HepG2 (cell line): ENCODE results near the gene LRRC45. TPM values are rescaled to one million over a fixed set of nuclear protein-coding genes. Genes with fewer than 3 reads are reported as not detected.
A peak's percentile ranks its signal among the peaks of the same experiment; 100 is the strongest.

Source experiments
- ATAC-seq: fragments of 200-7000 bp; cut with Tn5 transposase; 3 replicates; pipeline ENCODE4 v1.9.1; 2020; ENCODE audit warnings: mild to moderate bottlenecking, moderate library complexity
- BruUV-seq: library from RNA; stranded (reverse); fragments of 400-500 nt; replicated peaks from 2 replicates; lab custom pipeline; 2021; lab: Mats Ljungman, UMichigan
- CTCF ChIA-PET: fragments of 300-600 bp; formaldehyde crosslinking; extraction: SDS; loops from one replicate; lab custom pipeline; 2021; ENCODE audit warnings: low total read pairs, inconsistent platforms, low intra/inter-chr PET ratio; lab: Yijun Ruan, JAX
- POLR2A ChIA-PET: fragments of 350-600 bp; sonication (Branson Sonifier 250); formaldehyde crosslinking; loops from one replicate; lab custom pipeline; 2020; ENCODE audit warnings: antibody characterized with exemption, inconsistent platforms; lab: Yijun Ruan, JAX
- DNase-seq: peaks from one replicate; pipeline ENCODE4 v3.0.0-alpha.2; 2015; ENCODE audit warnings: low spot score
- FAIRE-seq: peaks from 3 replicates; lab custom pipeline; 2011; peaks lifted over from hg19 to GRCh38; lab: Jason Lieb, UNC
- H2AFZ ChIP-seq: one replicate; pipeline ENCODE4 v1.6.1; 2011; ENCODE audit warnings: low read length, inconsistent platforms
- H3K27ac ChIP-seq: fragments of 300-600 bp; 3 replicates; pipeline ENCODE4 v1.8.0; 2011; ENCODE audit warnings: mixed run types, mild to moderate bottlenecking, mixed read lengths, low read length, inconsistent platforms; ENCODE audit not compliant: insufficient read depth; ENCODE audit errors: extremely low read length
- H3K27me3 ChIP-seq, 2 experiments: fragments of 200-600 bp in 1 of 2; 2 replicates in 1 of 2; 3 replicates in 1 of 2; pipeline versions ENCODE4 v1.6.0 to v1.8.0; 2011; ENCODE audit warnings: low read length in 2 of 2, mild to moderate bottlenecking in 2 of 2, moderate library complexity in 2 of 2, inconsistent platforms in 1 of 2; ENCODE audit not compliant: insufficient read depth in 2 of 2, control insufficient read depth in 1 of 2
- H3K36me3 ChIP-seq, 2 experiments: fragments of 200-600 bp in 1 of 2; replicated peaks in 1 of 2; 2 replicates in 1 of 2; 3 replicates in 1 of 2; pipeline versions ENCODE4 v1.5.1 to v1.8.0; 2011; ENCODE audit warnings: low read length in 2 of 2, inconsistent platforms in 1 of 2; ENCODE audit not compliant: insufficient read depth in 2 of 2, control insufficient read depth in 1 of 2
- H3K4me1 ChIP-seq: 2 replicates; pipeline ENCODE4 v1.5.1; 2012; ENCODE audit warnings: low read length, inconsistent platforms; ENCODE audit not compliant: insufficient read depth
- H3K4me2 ChIP-seq: 2 replicates; pipeline ENCODE4 v1.6.0; 2011; ENCODE audit warnings: low read depth, low read length, inconsistent platforms
- H3K4me3 ChIP-seq, 3 experiments: fragments of 200-600 bp in 1 of 3; sonication (generic), shearing (Covaris generic) in 1 of 3; replicated peaks in 1 of 3; 2 replicates each; pipeline ENCODE4 v1.5.1; 2011 to 2016; ENCODE audit warnings: low read length in 3 of 3, inconsistent platforms in 2 of 3, low read depth in 2 of 3, mild to moderate bottlenecking in 2 of 3, control low read depth in 1 of 3, mixed read lengths in 1 of 3; ENCODE audit not compliant: insufficient read depth in 1 of 3
- H3K79me2 ChIP-seq: one replicate; pipeline ENCODE4 v1.6.1; 2011; ENCODE audit warnings: low read length, inconsistent platforms; ENCODE audit not compliant: insufficient read depth
- H3K9ac ChIP-seq: 2 replicates; pipeline ENCODE4 v1.6.0; 2011; ENCODE audit warnings: mild to moderate bottlenecking, low read depth, low read length, inconsistent platforms; ENCODE audit not compliant: insufficient read depth
- H3K9me3 ChIP-seq: 2 replicates; pipeline ENCODE4 v1.5.1; 2012; ENCODE audit warnings: mild to moderate bottlenecking, low read length
- H4K20me1 ChIP-seq: 2 replicates; pipeline ENCODE4 v1.6.0; 2011; ENCODE audit warnings: inconsistent platforms, mild to moderate bottlenecking, low read length, moderate library complexity; ENCODE audit not compliant: insufficient read depth
- HNRNPL ChIP-seq: fragments of 200-400 bp; formaldehyde crosslinking; IDR thresholded peaks from 2 replicates; pipeline ENCODE4 v1.6.1; 2017; ENCODE audit warnings: mild to moderate bottlenecking, low read depth, low read length
- MTA1 ChIP-seq: sonication (generic); formaldehyde crosslinking; IDR thresholded peaks from 2 replicates; pipeline ENCODE4 v1.4.0; 2020; ENCODE audit warnings: missing genetic modification reagents, mild to moderate bottlenecking, borderline replicate concordance
- RBFOX2 ChIP-seq: fragments of 200-400 bp; formaldehyde crosslinking; IDR thresholded peaks from 2 replicates; pipeline ENCODE4 v1.6.1; 2017; ENCODE audit warnings: low read depth, mild to moderate bottlenecking, low read length
- SNAI1 ChIP-seq: sonication (generic); formaldehyde crosslinking; IDR thresholded peaks from 2 replicates; pipeline ENCODE4 v1.5.0; 2020; ENCODE audit warnings: mild to moderate bottlenecking, missing genetic modification reagents, borderline replicate concordance
- ZNF552 ChIP-seq: sonication (generic); formaldehyde crosslinking; IDR thresholded peaks from 2 replicates; pipeline ENCODE4 v1.9.0; 2022; ENCODE audit warnings: missing genetic modification reagents, mild to moderate bottlenecking, borderline replicate concordance
- WGBS: methylation state at CpG from one replicate; pipeline ENCODE4 v1.1.6; 2017; ENCODE audit warnings: low lambda C conversion rate; 5-methylcytosine and 5-hydroxymethylcytosine counted together
- in situ Hi-C: cut with HindIII; loops from 2 replicates; pipeline ENCODE4 v1.10.0; 2017; ENCODE audit warnings: low pct_unique_long_range_greater_than_20kb; ENCODE audit not compliant: extremely low pct_ligation_motif_present
- intact Hi-C: fragments of 100-400 bp; cut with micrococcal nuclease; formaldehyde crosslinking; loops from one replicate; pipeline ENCODE4 v1.10.0; 2022; ENCODE audit not compliant: unreplicated experiment
- polyA plus RNA-seq, 8 experiments: library from polyadenylated mRNA; depleted of rRNA in 3 of 8; stranded (reverse) in 7 of 8; unstranded in 1 of 8; fragments of >200 nt; fragmentation: Illumina TruSeq in 4 of 8; extraction: Trizol in 4 of 8; gene quantifications; 2 replicates each; pipeline versions ENCODE4 v1.2.1 to v1.2.3, GENCODE V29; 2011 to 2016; ENCODE audit warnings: low read depth in 4 of 8, missing spikeins in 1 of 8, mixed read lengths in 1 of 8; ENCODE audit not compliant: insufficient read depth in 1 of 8
- total RNA-seq, 5 experiments: library from RNA; depleted of rRNA; stranded (reverse); fragments of >200 nt; fragmentation: Illumina TruSeq; extraction: Trizol; gene quantifications; 2 replicates each; pipeline ENCODE4 v1.2.3, GENCODE V29; 2016; ENCODE audit warnings: low read depth in 1 of 5
- TF ChIP-seq, protein P1 (sequence below): sonication (generic); formaldehyde crosslinking; IDR thresholded peaks from 2 replicates; pipeline ENCODE4 v1.8.0; 2022; ENCODE audit warnings: mild to moderate bottlenecking, missing genetic modification reagents, borderline replicate concordance

LRRC45 gene
- total and polyA plus RNA-seq, 2 of the 13 experiments (the other 11 are each of a cell fraction or from before 2014, with no cell fraction given) = 11.6 to 48.1 TPM

DNA sequence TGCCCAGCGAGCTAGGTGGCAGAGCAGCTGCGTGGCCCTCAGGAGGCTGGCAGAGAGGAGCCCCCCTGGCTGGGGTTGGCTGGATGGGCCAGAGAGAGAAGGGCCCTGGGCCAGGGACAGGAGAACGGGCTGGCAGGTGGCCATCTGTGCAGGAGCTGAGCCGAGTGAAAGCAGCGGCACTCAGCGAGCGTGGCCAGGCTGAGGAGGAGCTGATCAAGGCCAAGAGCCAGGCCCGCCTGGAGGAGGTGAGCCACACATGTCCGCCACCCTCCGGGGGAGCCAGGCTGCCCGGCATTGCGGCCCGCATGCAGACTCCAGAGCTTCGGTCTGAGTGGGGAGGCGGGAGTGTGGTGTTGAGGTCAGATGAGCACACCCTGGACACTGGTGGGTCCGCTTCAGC is 6.3 kb downstream of the LRRC45 start:
- FAIRE-seq (no peak), DNase-seq (no peak), ATAC-seq (no peak)
- no peak overlapping the region for H3K4me2 ChIP-seq
- POLR2A ChIA-PET = interaction anchor here (1.2 kb wide), 1 partner anchor 34 kb away, joined by 3 read pairs; no protein-coding TSS in a partner anchor
- no TSS peak for BruUV-seq
- H3K79me2 ChIP-seq = peaks cover 5% of the 10 kb centered on the region
- H3K9me3 ChIP-seq = no peaks in the 10 kb centered on the region
- intact Hi-C loops (no loop called here), in situ Hi-C loops (no loop called here)
- no peak overlapping the region for H3K9ac ChIP-seq
- H3K36me3 ChIP-seq = peaks cover 9 to 13% of the 10 kb centered on the region in 2 experiments; a peak in 4 of 5 replicates
- H3K27me3 ChIP-seq = no peaks in the 10 kb centered on the region
- no peak overlapping the region for H3K27ac ChIP-seq
- no peak overlapping the region for H2AFZ ChIP-seq
- CTCF ChIA-PET = interaction anchor here (2.3 kb wide), 1 partner anchor 125 kb away, joined by 9 read pairs; no protein-coding TSS in a partner anchor
- no peak overlapping the region for H3K4me3 ChIP-seq
- TF ChIP-seq HNRNPL (0 out of 2 replicates have a peak, but pooled peaks have one; percentile 19), ZNF552 (no peak), RBFOX2 (0 out of 2 replicates have a peak, but pooled peaks have one; percentile 27), SNAI1 (no peak), MTA1 (CRISPR knock-in tag) (peak; percentile 21; the same call in 1 of the 2 replicates)
- TF ChIP-seq, protein P1, sequence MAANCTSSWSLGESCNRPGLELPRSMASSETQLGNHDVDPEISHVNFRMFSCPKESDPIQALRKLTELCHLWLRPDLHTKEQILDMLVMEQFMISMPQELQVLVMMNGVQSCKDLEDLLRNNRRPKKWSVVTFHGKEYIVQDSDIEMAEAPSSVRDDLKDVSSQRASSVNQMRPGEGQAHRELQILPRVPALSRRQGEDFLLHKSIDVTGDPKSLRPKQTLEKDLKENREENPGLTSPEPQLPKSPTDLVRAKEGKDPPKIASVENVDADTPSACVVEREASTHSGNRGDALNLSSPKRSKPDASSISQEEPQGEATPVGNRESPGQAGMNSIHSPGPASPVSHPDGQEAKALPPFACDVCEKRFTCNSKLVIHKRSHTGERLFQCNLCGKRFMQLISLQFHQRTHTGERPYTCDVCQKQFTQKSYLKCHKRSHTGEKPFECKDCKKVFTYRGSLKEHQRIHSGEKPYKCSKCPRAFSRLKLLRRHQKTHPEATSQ = no peak
- TF ChIP-seq, all 625 proteins: peak for 3
- H4K20me1 ChIP-seq = no peaks in the 10 kb centered on the region
- H3K4me1 ChIP-seq = peaks cover 27% of the 10 kb centered on the region
- 96% methylated on average over 16 of the region's 16 CpGs for WGBS
